Peyer's patch (tissue), 4 donors: ENCODE measurements around the gene WWTR1. TPM values are rescaled to one million over a fixed set of nuclear protein-coding genes. Genes with fewer than 3 reads are reported as not detected.
A peak's percentile ranks its signal among the peaks of the same experiment; 100 is the strongest.

Experiments
- DNase-seq, 3 donors: peaks; one replicate each; pipeline ENCODE4 v3.0.0-alpha.2; 2017 to 2019
- H3K27ac ChIP-seq, 4 donors: fragments of 200-600 bp; sonication (generic); one replicate each; pipeline ENCODE4 v1.5.1; 2016 to 2019
- H3K27me3 ChIP-seq, 2 donors: fragments of 200-600 bp; sonication (generic); one replicate each; pipeline ENCODE4 v1.5.1; 2019
- H3K36me3 ChIP-seq, 3 donors: fragments of 200-600 bp; sonication (generic); one replicate each; pipeline ENCODE4 v1.5.1; 2016 to 2019
- H3K4me1 ChIP-seq, 4 donors: fragments of 200-600 bp; sonication (generic); one replicate each; pipeline ENCODE4 v1.5.1; 2016 to 2019
- H3K4me3 ChIP-seq, 4 donors: fragments of 200-600 bp; sonication (generic); 1 replicate in 3 of 4; 2 replicates in 1 of 4; pipeline ENCODE4 v1.5.1; 2016 to 2019; ENCODE audit warnings: mild to moderate bottlenecking in 1 of 4
- H3K9me3 ChIP-seq, 4 donors: fragments of 200-600 bp; sonication (generic); one replicate each; pipeline ENCODE4 v1.5.1; 2016 to 2019; ENCODE audit warnings: mild to moderate bottlenecking in 1 of 4
- CTCF ChIP-seq, 6 experiments: fragments of 450-650 bp in 4 of 6; fragments of 200-600 bp in 2 of 6; sonication (generic) in 1 of 6; IDR thresholded peaks; one replicate each; pipeline ENCODE4 v1.5.1; 2017 to 2019; ENCODE audit warnings: antibody characterized with exemption in 6 of 6, mild to moderate bottlenecking in 3 of 6, moderate library complexity in 1 of 6
- POLR2A ChIP-seq, 2 donors: fragments of 450-650 bp; IDR thresholded peaks; one replicate each; pipeline ENCODE4 v1.5.1; 2017; ENCODE audit warnings: antibody characterized with exemption in 2 of 2, mild to moderate bottlenecking in 2 of 2, moderate library complexity in 2 of 2
- total RNA-seq, 4 donors: library from RNA; depleted of rRNA; stranded (reverse); fragments of >200 nt; gene quantifications; one replicate each; pipeline ENCODE4 v1.1.0, GENCODE V29; 2016

Gene WWTR1
- total RNA-seq, 4 donors from 2014 or later = 13.8 to 62.7 (median 18.5) TPM

DNA sequence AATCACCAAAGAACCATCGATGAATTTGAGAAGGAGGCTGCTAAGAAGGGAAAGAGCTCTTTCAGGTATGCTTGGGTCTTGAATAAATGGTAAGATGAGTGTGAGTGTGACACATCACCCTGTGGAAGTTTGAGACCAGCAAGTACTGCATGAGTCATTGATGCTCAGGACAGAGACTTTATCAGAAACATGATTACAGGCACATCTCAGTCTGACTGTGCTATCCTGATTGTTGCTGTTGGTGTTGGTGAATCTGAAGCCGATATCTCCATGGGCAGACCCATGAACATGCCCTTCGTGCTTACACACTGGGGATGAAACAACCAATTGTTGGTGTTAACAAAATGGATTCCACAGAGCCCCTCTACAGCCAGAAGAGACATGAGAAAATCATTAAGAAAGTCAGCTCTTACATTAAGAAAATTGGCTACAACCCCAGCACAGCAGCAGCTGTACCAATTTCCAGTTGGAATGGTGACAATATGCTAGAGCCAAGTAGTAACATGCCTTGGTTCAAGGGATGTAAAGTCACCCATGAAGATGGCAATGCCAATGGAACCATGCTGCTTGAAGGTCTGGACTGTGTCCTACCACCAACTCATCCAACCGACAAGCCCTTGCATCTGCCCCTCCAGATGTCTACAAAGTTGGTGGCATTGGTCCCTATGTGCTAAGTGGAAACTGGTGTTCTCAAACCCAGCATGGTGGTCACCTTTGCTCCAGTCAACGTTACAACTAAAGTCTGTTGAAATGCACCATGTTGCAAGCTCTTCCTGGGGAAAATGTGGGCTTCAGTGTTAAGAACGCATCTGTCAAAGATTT is 162.9 kb downstream of the WWTR1 start:
- Histone ChIP-seq H3K27ac (no peak overlapping the region), H3K4me3 (no peak overlapping the region), H3K4me1 (no peaks in the 10 kb centered on the region), H3K27me3 (no peaks in the 10 kb centered on the region), H3K36me3 (no peaks in the 10 kb centered on the region), H3K9me3 (no peaks in the 10 kb centered on the region)
- no peak for DNase-seq
- no peak for TF ChIP-seq CTCF (IDR thresholded peaks at IDR 0.05)
- no peak for TF ChIP-seq POLR2A (IDR thresholded peaks at IDR 0.05)

GRCh38 chr3:149494022-149494758 is 163.6 kb downstream of the WWTR1 start:
- TF ChIP-seq POLR2A (IDR thresholded peaks at IDR 0.05) (no peak), CTCF (IDR thresholded peaks at IDR 0.05) (peak; percentile 6 to 67 (median 62))
- H3K27me3 ChIP-seq = no peaks in the 10 kb centered on the region
- DNase-seq = peak in 2 of 3 donors; percentile 18 to 57
- H3K4me3 ChIP-seq = no peak overlapping the region
- H3K27ac ChIP-seq = no peak overlapping the region
- no peaks in the 10 kb centered on the region for H3K4me1 ChIP-seq
- H3K36me3 ChIP-seq = no peaks in the 10 kb centered on the region
- H3K9me3 ChIP-seq = no peaks in the 10 kb centered on the region

GRCh38 chr3:149493315-149494021 is 164.4 kb downstream of the WWTR1 start:
- no peaks in the 10 kb centered on the region for H3K36me3 ChIP-seq
- no peak for DNase-seq
- no peaks in the 10 kb centered on the region for H3K9me3 ChIP-seq
- no peaks in the 10 kb centered on the region for H3K27me3 ChIP-seq
- no peak overlapping the region for H3K4me3 ChIP-seq
- no peaks in the 10 kb centered on the region for H3K4me1 ChIP-seq
- H3K27ac ChIP-seq = no peak overlapping the region
- no peak for TF ChIP-seq CTCF (IDR thresholded peaks at IDR 0.05)
- no peak for TF ChIP-seq POLR2A (IDR thresholded peaks at IDR 0.05)

- no peak for DNase-seq
- TF ChIP-seq CTCF (IDR thresholded peaks at IDR 0.05) (no peak), POLR2A (IDR thresholded peaks at IDR 0.05) (no peak)
- no peak overlapping the region for H3K27ac ChIP-seq
- no peaks in the 10 kb centered on the region for H3K9me3 ChIP-seq
- no peaks in the 10 kb centered on the region for H3K4me1 ChIP-seq
- no peak overlapping the region for H3K4me3 ChIP-seq
- H3K27me3 ChIP-seq = no peaks in the 10 kb centered on the region
- no peaks in the 10 kb centered on the region for H3K36me3 ChIP-seq
Measured at GRCh38 chr3:149490260-149490971, 167.4 kb downstream of the WWTR1 start.

DNA sequence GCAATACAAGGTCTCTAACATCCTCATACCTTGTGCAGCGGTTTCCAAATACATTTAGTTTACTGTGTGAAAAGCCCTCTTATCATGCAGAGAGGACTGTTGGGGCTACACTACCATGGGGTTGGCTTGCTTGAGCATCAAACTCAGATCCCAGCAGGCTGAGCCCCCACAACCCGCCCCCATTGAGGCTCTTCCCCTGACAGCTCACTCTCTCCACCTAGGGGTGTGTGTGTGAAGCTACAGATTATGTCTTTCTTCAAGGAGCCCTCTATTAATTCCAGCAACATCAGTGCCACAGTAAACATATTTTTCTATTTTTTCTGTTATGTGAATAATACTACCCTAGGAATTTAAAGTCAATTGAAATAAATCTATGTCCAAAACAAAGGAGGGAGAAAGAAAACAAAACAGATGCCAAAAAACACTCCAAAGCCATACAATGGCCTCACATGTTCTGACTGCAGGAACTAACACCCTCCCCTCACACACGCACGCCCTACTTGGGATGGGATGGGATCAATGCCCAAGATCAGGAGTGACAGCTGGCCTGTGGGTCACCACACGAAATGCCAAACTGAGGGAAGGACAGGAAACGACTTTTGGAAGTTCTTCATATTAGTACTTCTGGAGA is 168.7 kb downstream of the WWTR1 start:
- Histone ChIP-seq H3K27me3 (no peaks in the 10 kb centered on the region), H3K36me3 (no peaks in the 10 kb centered on the region), H3K4me3 (no peak overlapping the region), H3K4me1 (no peaks in the 10 kb centered on the region), H3K9me3 (no peaks in the 10 kb centered on the region), H3K27ac (no peak overlapping the region)
- no peak for DNase-seq
- TF ChIP-seq CTCF (IDR thresholded peaks at IDR 0.05) (peak in 4 of 6 experiments; percentile 13 to 41 (median 22)), POLR2A (IDR thresholded peaks at IDR 0.05) (no peak)
